ENCODE measurements around the gene IFNL4. TPM values are rescaled to one million over a fixed set of nuclear protein-coding genes. Genes with fewer than 3 reads are reported as not detected.
"Not testable (repeated sequence)": the region's sequence is repeated elsewhere in the genome, so short reads cannot be mapped to it uniquely, and the experiment has no call there.

Gene IFNL4
- not detected for total RNA-seq

DNA sequence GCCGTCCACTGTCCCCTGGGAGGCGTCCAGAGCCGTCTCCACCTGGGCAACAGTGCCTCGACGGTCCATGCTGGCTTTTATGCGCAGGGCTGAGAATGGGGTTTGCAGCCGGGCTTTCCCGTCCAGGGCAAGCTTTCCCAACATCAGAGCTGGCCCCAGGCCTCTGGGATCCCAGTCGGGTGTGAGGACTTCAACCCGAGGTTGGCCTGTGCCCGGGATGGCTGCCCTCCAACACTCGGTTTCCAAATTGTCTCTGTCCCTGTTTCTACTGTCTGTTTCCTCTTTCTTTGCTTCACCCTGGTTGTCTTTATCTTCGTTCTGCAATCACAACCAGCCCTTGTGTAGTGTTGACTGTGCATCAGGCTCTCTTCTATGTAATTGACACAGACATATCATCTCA is at the start of gene IFNL4:
IFNL4 (minus strand) TSS at position 51 of the 400 bp plus-strand sequence.
- no peak for DNase-seq

- DNase-seq, result no peak
These were observed 49.4 kb upstream of the IFNL4 start for GRCh38 chr19:39297931-39298634.

- no peak for DNase-seq
These were observed 48.2 kb upstream of the IFNL4 start for GRCh38 chr19:39296906-39297305.

GRCh38 chr19:39296055-39296645 is 47.5 kb upstream of the IFNL4 start, which contains the start of gene IFNL1:
IFNL1 (plus strand) TSS chr19:39296407; CDS start chr19:39296422, 15 bp downstream.
- no peak for DNase-seq

- no peak for DNase-seq
These were observed 44.7 kb upstream of the IFNL4 start for GRCh38 chr19:39293394-39293793.

- DNase-seq, result no peak
These were observed 35.4 kb upstream of the IFNL4 start for GRCh38 chr19:39284032-39284431.

DNA sequence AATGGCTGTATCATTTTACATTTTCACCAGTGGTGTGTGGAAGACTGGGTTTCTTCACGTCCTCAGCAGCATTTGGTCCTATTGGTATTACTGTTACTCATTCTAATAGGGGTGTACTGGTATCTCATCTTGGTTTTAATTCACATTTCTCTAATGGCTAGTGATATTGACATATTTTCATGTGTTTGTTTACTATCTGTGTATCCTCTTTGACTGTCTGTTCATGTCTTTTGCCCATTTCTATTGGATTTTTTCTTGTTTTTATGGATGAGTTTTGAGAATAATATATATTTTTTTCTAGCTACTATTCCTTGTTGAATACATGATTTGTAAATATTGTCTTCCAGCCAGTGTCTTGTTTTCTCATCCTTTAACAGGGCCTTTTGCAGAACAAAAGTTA is 33.4 kb upstream of the IFNL4 start:
- no peak for DNase-seq

GRCh38 chr19:39277598-39277997 is 28.9 kb upstream of the IFNL4 start:
- DNase-seq, result no peak

DNA sequence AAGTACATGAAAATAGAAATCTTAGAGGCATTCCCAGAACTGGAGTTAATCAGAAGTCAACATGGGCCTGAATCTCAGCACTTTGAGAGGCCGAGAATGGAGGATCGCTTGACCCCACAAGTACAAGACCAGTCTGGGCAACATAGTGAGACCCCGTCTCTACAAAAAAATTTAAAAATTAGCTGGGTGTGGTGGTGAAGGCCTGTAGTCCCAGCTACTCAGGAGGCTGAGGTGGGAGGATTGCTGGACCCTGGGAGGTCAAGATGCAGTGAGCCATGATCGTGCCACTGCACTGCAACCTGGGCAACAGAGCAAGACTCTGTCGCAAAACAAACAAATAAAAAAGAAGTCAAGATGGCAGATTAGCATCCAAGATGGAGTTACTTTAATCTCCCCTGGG is 28.1 kb upstream of the IFNL4 start:
- DNase-seq, result no peak

DNA sequence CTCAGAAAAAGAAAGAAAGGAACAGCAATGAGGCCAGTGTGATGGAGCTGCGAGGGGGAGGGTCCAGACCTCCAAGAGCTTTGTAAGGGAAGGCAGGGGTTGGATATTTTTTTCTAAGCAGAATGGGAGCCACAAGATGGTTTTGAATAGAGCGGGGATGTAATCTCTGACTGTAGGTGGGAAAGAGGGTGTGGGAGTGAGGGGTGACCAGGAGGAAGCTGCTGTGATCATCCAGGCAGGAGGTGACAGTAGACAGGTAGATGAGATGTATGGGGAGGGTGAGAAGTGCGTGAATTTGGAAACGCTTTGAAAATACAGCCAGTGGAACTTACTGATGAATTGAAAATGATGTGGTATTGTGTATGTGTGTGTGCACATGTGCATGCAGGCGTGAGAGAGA is 26.9 kb upstream of the IFNL4 start:
- DNase-seq, result no peak

DNA sequence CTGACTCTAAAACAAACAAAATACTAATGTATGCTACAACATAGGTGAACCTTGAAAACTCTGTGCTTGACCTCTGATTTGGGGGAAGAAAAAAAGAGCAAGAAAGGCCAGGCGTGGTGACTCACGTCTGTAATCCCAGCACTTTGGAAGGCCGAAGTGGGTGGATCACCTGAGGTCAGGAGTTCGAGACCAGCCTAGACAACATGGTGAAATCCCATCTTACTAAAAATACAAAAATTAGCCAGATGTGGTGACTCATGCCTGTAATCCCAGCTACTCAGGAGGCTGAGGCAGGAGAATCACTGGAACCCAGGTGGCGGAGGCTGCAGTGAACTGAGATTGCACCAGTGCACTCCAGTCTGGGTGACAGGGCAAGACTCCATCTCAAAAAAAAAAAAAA is 25.2 kb upstream of the IFNL4 start:
- DNase-seq, result not testable (repeated sequence)

GRCh38 chr19:39270036-39270871 is 21.6 kb upstream of the IFNL4 start:
- DNase-seq, result no peak

- not testable (repeated sequence) for DNase-seq
These were observed 20.7 kb upstream of the IFNL4 start for GRCh38 chr19:39269369-39269768.

GRCh38 chr19:39268531-39269223 is 20.0 kb upstream of the IFNL4 start:
- not testable (repeated sequence) for DNase-seq

- not testable (repeated sequence) for DNase-seq
These were observed 19.4 kb upstream of the IFNL4 start, which contains the start of gene IFNL2 for GRCh38 chr19:39268085-39268484. IFNL2 (plus strand) TSS chr19:39268396; CDS start chr19:39268569, 173 bp downstream.

- no peak for DNase-seq
These were observed 16.8 kb upstream of the IFNL4 start for GRCh38 chr19:39265321-39265916.

DNA sequence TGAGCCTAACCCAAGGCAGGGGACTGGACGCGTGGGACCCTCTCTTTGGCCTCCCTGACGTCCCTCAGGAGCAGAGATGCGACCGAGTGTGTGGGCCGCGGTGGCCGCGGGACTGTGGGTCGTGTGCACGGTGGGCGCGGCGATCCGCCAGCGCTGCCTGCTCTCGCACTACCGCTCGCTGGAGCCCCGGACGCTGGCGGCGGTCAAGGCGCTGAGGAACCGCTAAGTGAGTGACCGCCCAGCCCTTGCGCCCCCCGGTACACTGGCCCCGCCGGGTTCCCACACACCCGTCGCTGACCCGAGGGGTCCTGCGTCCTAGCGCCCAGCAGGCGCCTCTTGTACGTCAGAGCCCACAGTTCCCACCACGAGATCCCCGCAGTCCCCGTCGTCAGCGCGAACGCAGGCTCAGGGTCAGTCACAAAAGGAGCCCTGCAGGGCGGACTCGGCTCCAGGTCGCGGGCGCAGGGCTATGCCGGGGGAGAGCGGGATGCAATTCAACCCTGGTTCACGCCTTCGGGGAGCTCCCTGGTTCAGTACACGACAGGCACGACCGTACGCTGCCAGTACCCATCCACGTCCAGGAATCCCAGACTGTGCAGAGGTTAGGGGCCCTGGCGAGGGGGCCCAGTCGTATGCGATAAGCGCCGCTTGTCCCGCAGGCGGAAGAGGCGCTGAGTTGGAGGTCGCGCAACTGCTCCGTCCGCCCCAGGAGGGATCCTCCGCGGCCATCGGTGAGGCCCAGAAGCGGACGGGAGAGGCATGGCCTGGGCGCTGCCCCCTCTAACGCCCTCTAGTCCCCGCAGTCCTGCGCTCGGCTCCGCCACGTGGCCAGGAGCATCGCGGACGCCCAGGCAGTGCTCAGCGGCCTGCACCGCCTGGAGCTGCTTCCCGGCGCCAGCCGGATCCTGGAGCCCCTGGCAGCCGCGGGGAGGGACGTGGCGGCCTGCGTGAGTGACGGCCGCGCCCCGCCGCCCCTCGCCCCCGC is 15.9 kb upstream of the IFNL4 start:
- DNase-seq, result no peak

GRCh38 chr19:39263912-39264305 is 15.3 kb upstream of the IFNL4 start:
- no peak for DNase-seq

GRCh38 chr19:39262496-39262895 is 13.8 kb upstream of the IFNL4 start:
- no peak for DNase-seq

DNA sequence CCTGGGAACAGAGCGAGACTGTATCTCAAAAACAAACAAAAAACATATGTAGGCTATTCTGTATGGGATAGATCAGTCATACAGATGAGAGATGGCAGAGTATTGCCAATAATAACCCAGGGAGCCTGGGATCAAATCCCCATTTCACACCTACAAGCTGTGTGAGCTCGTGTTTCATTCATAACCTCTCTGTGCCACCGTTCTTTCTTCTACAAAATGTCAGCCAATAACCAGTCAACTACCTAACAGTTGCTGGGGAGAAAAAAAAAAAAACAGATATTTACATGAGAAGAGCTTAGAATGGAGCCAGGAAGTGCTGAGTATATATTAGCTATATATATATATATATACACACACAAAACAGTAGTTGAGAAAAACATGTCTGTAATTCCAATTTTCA is 13.0 kb upstream of the IFNL4 start:
- no peak for DNase-seq

- DNase-seq, result no peak
These were observed 8.6 kb upstream of the IFNL4 start for GRCh38 chr19:39257227-39257626.

Data from skin of body (tissue), 2 donors.